Epithelial cell of esophagus (primary cell): Measurements from ENCODE around the gene BSX.
A peak's percentile ranks its signal among the peaks of the same experiment; 100 is the strongest.

Experiments used
- DNase-seq: peaks from one replicate; pipeline ENCODE4 v3.0.0; 2010; ENCODE audit warnings: low read depth
- H3K4me3 ChIP-seq: 2 replicates; pipeline ENCODE4 v1.5.1; 2011; ENCODE audit warnings: mild to moderate bottlenecking, low read length, control low read depth
- TF ChIP-seq, protein P1 (sequence below): IDR thresholded peaks from 2 replicates; pipeline ENCODE4 v1.5.1; 2011; ENCODE audit warnings: low read depth, mild to moderate bottlenecking, low read length, control low read depth, inconsistent platforms; ENCODE audit not compliant: insufficient read depth; ENCODE audit errors: missing control alignments

The BSX gene

DNA sequence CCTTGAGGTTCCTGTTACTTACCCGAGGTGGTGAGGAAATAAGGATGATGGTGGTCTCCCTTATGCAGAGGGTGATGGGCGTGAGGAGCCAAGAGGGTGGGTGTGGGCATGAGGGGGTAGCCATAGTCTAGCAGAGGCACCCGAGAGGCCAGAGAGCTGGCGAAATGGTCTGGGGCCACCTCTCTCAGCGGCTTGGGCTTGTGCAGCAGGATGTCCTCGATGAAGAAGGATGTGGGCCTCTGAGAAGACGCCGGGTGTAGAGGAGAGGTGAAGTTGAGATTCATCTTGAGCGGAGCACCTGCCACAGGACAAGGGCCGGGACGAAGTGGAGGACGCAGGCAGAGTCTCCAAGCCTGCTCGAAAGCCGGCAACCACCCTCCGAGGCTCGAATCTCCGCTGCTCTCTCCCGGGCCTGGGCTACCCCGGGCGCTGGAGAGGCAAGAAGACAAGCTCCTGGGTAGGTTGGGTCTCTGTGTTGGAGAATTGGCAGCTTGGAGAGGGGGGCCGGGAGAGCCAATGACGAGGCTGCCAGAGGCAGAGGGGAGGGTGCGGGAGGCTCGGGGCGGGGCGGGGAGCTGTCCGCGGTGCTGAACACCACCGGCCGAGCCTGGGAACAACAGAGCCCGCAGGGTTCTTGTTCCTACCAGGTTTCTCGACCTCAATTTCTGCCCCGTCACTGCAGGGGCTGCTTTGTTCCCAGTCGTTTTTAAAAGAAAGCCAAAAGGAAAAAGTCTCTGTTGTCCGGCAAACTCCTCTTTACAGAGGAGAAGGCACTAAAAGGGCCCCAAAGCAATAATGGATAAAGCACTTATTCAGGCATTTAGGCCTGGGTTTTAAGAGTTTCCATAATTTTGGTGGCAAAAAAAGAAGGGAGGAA, at the start of gene BSX:
Gene BSX, minus strand, starts transcription at position 447 of the 877 bp plus-strand sequence. Its CDS starts 163 bp downstream, at position 284.
- TF ChIP-seq, protein P1, sequence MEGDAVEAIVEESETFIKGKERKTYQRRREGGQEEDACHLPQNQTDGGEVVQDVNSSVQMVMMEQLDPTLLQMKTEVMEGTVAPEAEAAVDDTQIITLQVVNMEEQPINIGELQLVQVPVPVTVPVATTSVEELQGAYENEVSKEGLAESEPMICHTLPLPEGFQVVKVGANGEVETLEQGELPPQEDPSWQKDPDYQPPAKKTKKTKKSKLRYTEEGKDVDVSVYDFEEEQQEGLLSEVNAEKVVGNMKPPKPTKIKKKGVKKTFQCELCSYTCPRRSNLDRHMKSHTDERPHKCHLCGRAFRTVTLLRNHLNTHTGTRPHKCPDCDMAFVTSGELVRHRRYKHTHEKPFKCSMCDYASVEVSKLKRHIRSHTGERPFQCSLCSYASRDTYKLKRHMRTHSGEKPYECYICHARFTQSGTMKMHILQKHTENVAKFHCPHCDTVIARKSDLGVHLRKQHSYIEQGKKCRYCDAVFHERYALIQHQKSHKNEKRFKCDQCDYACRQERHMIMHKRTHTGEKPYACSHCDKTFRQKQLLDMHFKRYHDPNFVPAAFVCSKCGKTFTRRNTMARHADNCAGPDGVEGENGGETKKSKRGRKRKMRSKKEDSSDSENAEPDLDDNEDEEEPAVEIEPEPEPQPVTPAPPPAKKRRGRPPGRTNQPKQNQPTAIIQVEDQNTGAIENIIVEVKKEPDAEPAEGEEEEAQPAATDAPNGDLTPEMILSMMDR = no peak
- peak; percentile 59 for DNase-seq
- H3K4me3 ChIP-seq = no peak within 1 kb of the TSS

DNA sequence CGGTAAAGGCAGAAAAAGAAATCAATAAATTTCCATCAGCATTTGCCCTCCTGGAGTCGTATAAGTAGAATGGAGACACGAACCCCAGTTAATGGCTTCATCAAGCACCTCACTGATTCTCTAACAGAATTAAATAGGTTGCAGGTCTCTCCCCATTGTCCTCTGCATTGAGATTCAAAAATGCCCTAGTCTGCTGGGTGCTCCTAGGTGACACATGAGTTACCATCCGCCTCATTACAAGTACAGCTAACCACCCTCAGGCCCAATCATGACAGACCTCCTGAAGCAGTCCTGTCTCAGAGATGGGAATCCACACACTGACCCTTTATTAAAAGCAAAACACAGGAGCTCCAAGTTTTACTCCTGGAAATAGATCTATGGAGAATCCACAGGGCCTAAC, 48.9 kb upstream of the BSX start:
- no peak for DNase-seq
- H3K4me3 ChIP-seq = no peak overlapping the region
- TF ChIP-seq, protein P1 = no peak

DNA sequence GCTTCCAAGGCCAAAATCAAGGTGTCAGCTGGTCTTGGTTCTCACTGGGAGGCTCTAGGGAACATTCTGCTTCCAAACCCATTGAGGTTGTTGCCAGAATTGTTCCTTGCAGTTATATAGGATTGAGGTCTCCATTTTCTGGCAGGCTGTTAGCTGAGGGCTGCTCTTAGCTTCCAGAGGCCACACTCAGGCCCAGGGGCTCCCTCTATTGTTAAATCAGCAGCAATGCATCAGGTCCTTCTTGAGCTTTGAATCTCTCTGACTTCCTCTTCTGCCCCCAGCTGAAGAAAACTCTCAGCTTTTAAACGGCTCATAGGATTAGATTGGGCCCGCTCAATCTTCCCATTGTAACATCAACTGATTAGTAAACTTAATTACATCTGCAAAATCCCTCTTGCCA, 39.3 kb upstream of the BSX start:
- peak; percentile 63 for DNase-seq
- TF ChIP-seq, protein P1 = peak; percentile 68

DNA sequence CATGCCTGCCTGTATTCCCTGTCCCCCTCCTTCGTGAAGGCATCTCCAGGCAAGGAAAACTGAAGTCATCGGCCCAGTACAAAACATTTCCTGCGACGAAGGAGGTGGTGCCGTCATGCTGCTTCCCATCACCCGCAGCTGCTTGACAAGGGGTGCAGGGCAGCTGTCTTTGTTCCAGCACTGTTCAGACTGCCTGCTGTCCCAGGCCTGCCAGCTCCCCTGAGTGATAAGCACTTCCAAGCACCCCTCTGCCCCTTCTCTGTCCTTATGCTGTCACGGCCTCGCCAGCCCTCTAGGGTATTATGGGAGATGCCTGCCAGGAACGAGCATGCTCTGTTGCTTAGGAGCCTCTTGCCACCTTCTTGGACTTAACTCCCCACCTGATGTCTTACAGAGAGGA, 37.1 kb upstream of the BSX start:
- H3K4me3 ChIP-seq = no peak overlapping the region
- TF ChIP-seq, protein P1 = no peak
- no peak for DNase-seq

More for the DNA sequence above, 39.3 kb upstream of the BSX start:
- H3K4me3 ChIP-seq = no peak overlapping the region

DNA sequence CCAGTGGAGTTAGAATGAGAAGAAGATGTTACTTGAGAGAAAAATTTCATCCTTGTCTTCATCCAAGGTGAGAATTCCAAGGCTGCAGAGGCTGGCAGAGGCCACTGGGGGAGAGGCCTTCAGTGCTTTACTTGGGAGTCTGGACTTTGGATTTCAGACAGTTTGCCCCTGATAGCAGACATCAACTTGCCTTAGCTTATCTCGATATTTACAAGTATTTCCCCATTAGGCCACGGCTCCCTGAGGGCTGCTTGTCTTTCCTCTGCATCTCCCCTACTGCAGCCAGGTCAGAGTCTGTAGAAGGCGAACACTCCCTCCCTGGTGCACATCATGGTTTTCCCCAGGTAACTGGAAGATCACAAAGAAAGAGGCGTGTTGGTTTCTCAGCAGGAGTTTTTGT, 29.9 kb upstream of the BSX start:
- DNase-seq = no peak
- TF ChIP-seq, protein P1 = no peak
- H3K4me3 ChIP-seq = no peak overlapping the region

DNA sequence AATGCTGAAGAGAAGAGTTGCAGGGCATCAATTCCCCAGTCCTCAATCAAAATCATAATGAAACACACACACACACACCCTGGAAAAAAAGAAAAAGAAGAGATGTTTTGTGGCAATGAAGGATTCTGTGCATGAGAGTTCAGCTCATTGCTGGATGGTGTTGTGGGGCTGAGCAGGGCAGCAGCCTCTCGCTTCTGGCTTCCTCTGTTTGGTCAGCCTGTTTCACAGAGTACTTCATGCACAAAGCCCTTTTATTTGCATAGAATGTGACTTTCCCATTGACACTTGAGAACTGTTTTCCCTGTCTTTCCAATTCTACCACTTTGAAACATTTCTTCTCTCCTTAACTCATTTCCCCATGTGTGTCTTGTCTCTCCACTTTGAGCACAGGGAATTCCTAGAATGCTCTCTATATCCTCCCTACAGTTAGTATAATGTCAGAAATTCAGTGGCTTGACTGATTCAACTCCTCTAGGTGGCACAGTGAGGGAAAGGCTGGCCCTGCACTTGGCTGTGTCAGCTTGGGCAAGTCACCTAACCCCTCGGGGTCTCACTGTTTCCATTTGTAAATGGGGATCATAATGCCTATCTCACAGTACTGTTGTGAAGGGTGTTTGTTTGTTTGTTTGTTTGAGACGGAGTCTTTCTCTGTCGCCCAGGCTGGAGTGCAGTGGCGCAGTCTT, 25.4 kb upstream of the BSX start:
- DNase-seq = no peak
- H3K4me3 ChIP-seq = no peak overlapping the region
- TF ChIP-seq, protein P1 = no peak
